NT2/D1 (cell line): Measurements from ENCODE around the gene RFLNA.

Source experiments
- DNase-seq: peaks from one replicate; pipeline ENCODE4 v3.0.0-alpha.2; 2011; ENCODE audit warnings: low read depth, low spot score
- H3K27me3 ChIP-seq: 2 replicates; pipeline ENCODE4 v1.6.0; 2011; ENCODE audit warnings: mild to moderate bottlenecking; ENCODE audit not compliant: insufficient read length, insufficient read depth
- H3K36me3 ChIP-seq: 2 replicates; pipeline ENCODE4 v1.6.1; 2011; ENCODE audit warnings: mild to moderate bottlenecking, low read length, mixed read lengths; ENCODE audit not compliant: insufficient read depth, insufficient read length
- H3K4me1 ChIP-seq: 2 replicates; pipeline ENCODE4 v1.5.1; 2011; ENCODE audit not compliant: insufficient read depth, insufficient read length
- H3K4me3 ChIP-seq: 2 replicates; pipeline ENCODE4 v1.5.1; 2011; ENCODE audit warnings: low read depth; ENCODE audit not compliant: insufficient read length
- H3K9ac ChIP-seq: 2 replicates; pipeline ENCODE4 v1.6.0; 2011; ENCODE audit warnings: low read depth; ENCODE audit not compliant: insufficient read length
- H3K9me3 ChIP-seq: 2 replicates; pipeline ENCODE4 v1.5.1; 2011; ENCODE audit warnings: mild to moderate bottlenecking, low read length; ENCODE audit not compliant: insufficient read depth
- SUZ12 ChIP-seq: IDR thresholded peaks from 2 replicates; pipeline ENCODE4 v1.6.1; 2011; ENCODE audit not compliant: insufficient read length, insufficient read depth; ENCODE audit errors: extremely low read depth
- YY1 ChIP-seq: IDR thresholded peaks from 2 replicates; pipeline ENCODE4 v1.6.1; 2011; ENCODE audit not compliant: insufficient read length, insufficient read depth
- ZNF274 ChIP-seq: IDR thresholded peaks from 2 replicates; pipeline ENCODE4 v1.6.1; 2011; ENCODE audit warnings: mild to moderate bottlenecking, low read depth, low read length

RFLNA gene

DNA sequence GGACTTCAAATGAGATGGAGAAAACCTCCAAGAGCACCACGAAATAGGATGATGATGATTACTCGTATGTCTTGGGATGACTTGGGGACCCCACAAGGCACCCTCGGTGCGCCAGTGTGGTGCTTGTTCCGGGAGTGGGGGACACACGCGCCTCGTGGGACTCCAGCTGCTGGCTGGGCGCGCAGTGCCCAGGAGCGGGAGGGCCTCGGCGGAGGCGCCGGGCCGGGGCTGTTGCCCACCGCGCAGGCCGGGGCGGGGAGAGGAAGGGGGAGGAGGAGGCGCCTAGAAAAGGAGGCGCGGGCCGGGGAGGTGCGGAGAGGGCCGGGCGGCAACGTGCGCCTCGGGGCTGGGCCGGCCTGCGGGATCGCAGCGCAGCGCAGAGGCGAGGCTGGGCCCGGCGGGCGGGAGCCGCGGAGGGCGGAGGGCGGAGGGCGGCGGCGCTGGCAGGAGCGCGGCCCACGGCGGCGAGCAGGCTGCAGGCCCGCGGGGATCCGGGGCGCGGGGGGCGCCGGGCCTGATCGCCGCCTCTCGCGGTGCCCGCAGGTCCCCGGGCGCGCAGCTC, at the start of gene RFLNA:
RFLNA (plus strand) TSS at position 314 of the 562 bp plus-strand sequence. CDS start 337 bp downstream, outside the sequence.
- Histone ChIP-seq H3K9me3 (no peaks in the 10 kb centered on the region), H3K27me3 (peaks cover 15% of the 10 kb centered on the region), H3K9ac (peak within 1 kb of the TSS; percentile 71), H3K36me3 (peaks cover 6% of the 10 kb centered on the region), H3K4me1 (peaks cover 18% of the 10 kb centered on the region), H3K4me3 (peak within 1 kb of the TSS; percentile 57)
- TF ChIP-seq ZNF274, result no peak
- TF ChIP-seq SUZ12, result no peak
- TF ChIP-seq YY1, result no peak
- DNase-seq, result peak; percentile 36

- H3K4me1 ChIP-seq, result no peaks in the 10 kb centered on the region
- no peak for DNase-seq
- no peak overlapping the region for H3K9ac ChIP-seq
- TF ChIP-seq SUZ12 (no peak), YY1 (no peak), ZNF274 (no peak)
- H3K36me3 ChIP-seq, result no peaks in the 10 kb centered on the region
- no peak overlapping the region for H3K4me3 ChIP-seq
- H3K9me3 ChIP-seq, result no peaks in the 10 kb centered on the region
- no peaks in the 10 kb centered on the region for H3K27me3 ChIP-seq
Observed at GRCh38 chr12:124247331-124247730, 47.6 kb upstream of the RFLNA start.

- Histone ChIP-seq H3K4me3 (no peak overlapping the region), H3K27me3 (peaks cover 2% of the 10 kb centered on the region), H3K9ac (no peak overlapping the region), H3K36me3 (no peaks in the 10 kb centered on the region), H3K4me1 (no peaks in the 10 kb centered on the region), H3K9me3 (no peaks in the 10 kb centered on the region)
- DNase-seq, result no peak
- no peak for TF ChIP-seq YY1
- TF ChIP-seq ZNF274, result no peak
- no peak for TF ChIP-seq SUZ12
Observed at GRCh38 chr12:124248941-124249825, 45.7 kb upstream of the RFLNA start.

GRCh38 chr12:124251186-124251585, 43.7 kb upstream of the RFLNA start:
- no peak for TF ChIP-seq ZNF274
- TF ChIP-seq YY1, result no peak
- TF ChIP-seq SUZ12, result no peak
- H3K4me1 ChIP-seq, result no peaks in the 10 kb centered on the region
- no peak overlapping the region for H3K9ac ChIP-seq
- H3K4me3 ChIP-seq, result no peak overlapping the region
- no peak for DNase-seq
- H3K9me3 ChIP-seq, result no peaks in the 10 kb centered on the region
- no peaks in the 10 kb centered on the region for H3K36me3 ChIP-seq
- H3K27me3 ChIP-seq, result peaks cover 3% of the 10 kb centered on the region

- Histone ChIP-seq H3K27me3 (peaks cover 3% of the 10 kb centered on the region), H3K9me3 (no peaks in the 10 kb centered on the region), H3K36me3 (no peaks in the 10 kb centered on the region), H3K9ac (no peak overlapping the region), H3K4me1 (no peaks in the 10 kb centered on the region), H3K4me3 (no peak overlapping the region)
- DNase-seq, result no peak
- no peak for TF ChIP-seq YY1
- no peak for TF ChIP-seq SUZ12
- no peak for TF ChIP-seq ZNF274
Observed at GRCh38 chr12:124252964-124253363, 41.9 kb upstream of the RFLNA start.

- Histone ChIP-seq H3K9me3 (no peaks in the 10 kb centered on the region), H3K27me3 (peaks cover 3% of the 10 kb centered on the region), H3K4me3 (no peak overlapping the region), H3K9ac (peak overlapping the region; percentile 16), H3K36me3 (no peaks in the 10 kb centered on the region), H3K4me1 (no peaks in the 10 kb centered on the region)
- TF ChIP-seq SUZ12 (no peak), ZNF274 (no peak), YY1 (no peak)
- no peak for DNase-seq
Observed at GRCh38 chr12:124254126-124254525, 40.8 kb upstream of the RFLNA start.
